AG04449 (cell line): ENCODE data around the gene ANTXR1.
A peak's percentile ranks its signal among the peaks of the same experiment; 100 is the strongest.

Source experiments
- CTCF ChIA-PET: fragments of 350-600 bp; formaldehyde crosslinking; extraction: SDS; loops from one replicate; lab custom pipeline; 2021; ENCODE audit warnings: antibody characterized with exemption; lab: Yijun Ruan, JAX
- POLR2A ChIA-PET: fragments of 400-600, 350-600 bp; formaldehyde crosslinking; extraction: SDS; loops from one replicate; lab custom pipeline; 2020; ENCODE audit warnings: antibody characterized with exemption, inconsistent platforms; lab: Yijun Ruan, JAX
- DNase-seq: peaks from one replicate; pipeline ENCODE4 v3.0.0-alpha.2; 2010; ENCODE audit warnings: low read depth, low spot score
- H3K4me3 ChIP-seq: 2 replicates; pipeline ENCODE4 v1.5.1; 2011; ENCODE audit warnings: low read depth, mild to moderate bottlenecking, control low read depth, low read length
- CTCF ChIP-seq: IDR thresholded peaks from one replicate; pipeline ENCODE4 v1.5.1; 2011; ENCODE audit warnings: mild to moderate bottlenecking, moderate library complexity, low read length, control low read depth, inconsistent platforms; ENCODE audit not compliant: insufficient read depth; ENCODE audit errors: missing control alignments

The ANTXR1 gene

GRCh38 chr2:69147841-69148533, 135.0 kb downstream of the ANTXR1 start:
- TF ChIP-seq CTCF, result no peak
- H3K4me3 ChIP-seq, result no peak overlapping the region
- no peak for DNase-seq
- POLR2A ChIA-PET, result no interaction called here
- CTCF ChIA-PET, result interaction anchor here (1.6 kb wide), 1 partner anchor 159 kb away, joined by 4 read pairs; no protein-coding TSS in a partner anchor

- POLR2A ChIA-PET, result interaction anchor here (0.9 kb wide), 1 partner anchor 13 kb away, joined by 3 read pairs; no protein-coding TSS in a partner anchor
- no peak for TF ChIP-seq CTCF
- DNase-seq, result peak; percentile 50
- no peak overlapping the region for H3K4me3 ChIP-seq
- CTCF ChIA-PET, result interaction anchor here (0.9 to 1.4 kb wide), 2 partner anchors 29 to 156 kb away, joined by 3 to 7 read pairs; no protein-coding TSS in a partner anchor
These were observed 136.7 kb downstream of the ANTXR1 start for GRCh38 chr2:69149631-69150215.

- ChIA-PET POLR2A (no interaction called here), CTCF (no interaction called here)
- no peak overlapping the region for H3K4me3 ChIP-seq
- no peak for DNase-seq
- no peak for TF ChIP-seq CTCF
These were observed 139.0 kb downstream of the ANTXR1 start for GRCh38 chr2:69151931-69152330.

GRCh38 chr2:69152847-69153583, 140.0 kb downstream of the ANTXR1 start:
- DNase-seq, result no peak
- CTCF ChIA-PET, result no interaction called here
- POLR2A ChIA-PET, result no interaction called here
- H3K4me3 ChIP-seq, result no peak overlapping the region
- TF ChIP-seq CTCF, result no peak

GRCh38 chr2:69154106-69154505, 141.1 kb downstream of the ANTXR1 start:
- TF ChIP-seq CTCF, result no peak
- no peak overlapping the region for H3K4me3 ChIP-seq
- ChIA-PET CTCF (no interaction called here), POLR2A (no interaction called here)
- no peak for DNase-seq

- CTCF ChIA-PET, result no interaction called here
- no peak overlapping the region for H3K4me3 ChIP-seq
- POLR2A ChIA-PET, result no interaction called here
- no peak for DNase-seq
- no peak for TF ChIP-seq CTCF
These were observed 143.6 kb downstream of the ANTXR1 start for GRCh38 chr2:69156624-69157023.
